Keratinocyte (primary cell): Measurements from ENCODE around the gene SMR3A. TPM values are rescaled to one million over a fixed set of nuclear protein-coding genes. Genes with fewer than 3 reads are reported as not detected.

Experiments
- DNase-seq: peaks from one replicate; pipeline ENCODE4 v3.0.0-alpha.2; 2011; ENCODE audit warnings: low read depth, missing footprints, low spot score
- FAIRE-seq: peaks from 2 replicates; lab custom pipeline; 2011; peaks lifted over from hg19 to GRCh38; lab: Jason Lieb, UNC
- H2AFZ ChIP-seq: 2 replicates; pipeline ENCODE4 v1.6.0; 2012; ENCODE audit warnings: low read length, control low read depth, inconsistent platforms; ENCODE audit not compliant: control insufficient read depth
- H3K27ac ChIP-seq: 2 replicates; pipeline ENCODE4 v1.5.1; 2011; ENCODE audit warnings: low read length; ENCODE audit not compliant: control insufficient read depth, insufficient read depth
- H3K27me3 ChIP-seq: 3 replicates; pipeline ENCODE4 v1.6.0; 2011; ENCODE audit warnings: low read length; ENCODE audit not compliant: control insufficient read depth, insufficient read depth; ENCODE audit errors: extremely low read depth
- H3K36me3 ChIP-seq, 2 experiments: 2 replicates in 1 of 2; 3 replicates in 1 of 2; pipeline ENCODE4 v1.5.1; 2011; ENCODE audit warnings: low read length in 2 of 2, mild to moderate bottlenecking in 1 of 2; ENCODE audit not compliant: control insufficient read depth in 2 of 2, insufficient read depth in 2 of 2; ENCODE audit errors: extremely low read depth in 1 of 2
- H3K4me1 ChIP-seq: 3 replicates; pipeline ENCODE4 v1.5.1; 2011; ENCODE audit warnings: low read length; ENCODE audit not compliant: control insufficient read depth, insufficient read depth; ENCODE audit errors: extremely low read depth
- H3K4me2 ChIP-seq: 3 replicates; pipeline ENCODE4 v1.6.0; 2011; ENCODE audit warnings: low read depth, low read length; ENCODE audit not compliant: control insufficient read depth, insufficient read depth; ENCODE audit errors: extremely low read depth
- H3K4me3 ChIP-seq, 3 experiments: fragments of 200-600 bp in 1 of 3; sonication (generic) in 1 of 3; 2 replicates in 2 of 3; 3 replicates in 1 of 3; pipeline ENCODE4 v1.5.1; 2011 to 2016; ENCODE audit warnings: low read length in 3 of 3, mild to moderate bottlenecking in 3 of 3, control low read depth in 2 of 3, inconsistent platforms in 1 of 3, low read depth in 1 of 3, mixed read lengths in 1 of 3, mixed run types in 1 of 3, moderate library complexity in 1 of 3; ENCODE audit not compliant: control insufficient read depth in 2 of 3, insufficient read depth in 2 of 3; ENCODE audit errors: extremely low read depth in 1 of 3
- H3K79me2 ChIP-seq: 2 replicates; pipeline ENCODE4 v1.6.0; 2012; ENCODE audit warnings: low read length; ENCODE audit not compliant: control insufficient read depth, insufficient read depth
- H3K9ac ChIP-seq: 3 replicates; pipeline ENCODE4 v1.6.0; 2011; ENCODE audit warnings: low read length; ENCODE audit not compliant: control insufficient read depth, insufficient read depth; ENCODE audit errors: extremely low read depth
- H3K9me1 ChIP-seq: 3 replicates; pipeline ENCODE4 v1.6.0; 2011; ENCODE audit warnings: low read length; ENCODE audit not compliant: control insufficient read depth, insufficient read depth; ENCODE audit errors: extremely low read depth
- H3K9me3 ChIP-seq: 2 replicates; pipeline ENCODE4 v1.5.1; 2012; ENCODE audit warnings: low read depth, low read length; ENCODE audit not compliant: control insufficient read depth
- H4K20me1 ChIP-seq: 3 replicates; pipeline ENCODE4 v1.6.0; 2011; ENCODE audit warnings: low read length; ENCODE audit not compliant: control insufficient read depth, insufficient read depth; ENCODE audit errors: extremely low read depth
- EZH2 ChIP-seq: IDR thresholded peaks from one replicate; pipeline ENCODE4 v1.6.1; 2012; ENCODE audit warnings: inconsistent platforms, mild to moderate bottlenecking, low read length, moderate library complexity
- dilution Hi-C: fragments of 300-500 bp; cut with MboI; formaldehyde crosslinking; loops from one replicate; pipeline ENCODE4 v1.7.0; 2020; ENCODE audit warnings: low sequenced_read_pairs; ENCODE audit not compliant: extremely low pct_ligation_motif_present
- polyA plus RNA-seq, 5 experiments: library from polyadenylated mRNA; depleted of rRNA in 3 of 5; stranded (reverse) in 3 of 5; stranded (forward) in 1 of 5; unstranded in 1 of 5; fragments of >200 nt; gene quantifications; 1 replicate in 1 of 5; 2 replicates in 3 of 5; 3 replicates in 1 of 5; pipeline versions ENCODE4 v1.2.1 to v1.2.3, GENCODE V29; 2011 to 2012; ENCODE audit warnings: missing spikeins in 2 of 5, low read depth in 1 of 5, low replicate concordance in 1 of 5
- TF ChIP-seq, protein P1 (sequence below), 3 experiments: IDR thresholded peaks in 1 of 3; conservative IDR thresholded peaks in 1 of 3; optimal IDR thresholded peaks in 1 of 3; 2 replicates in 2 of 3; 3 replicates in 1 of 3; pipeline versions ENCODE3 to v1.5.1; 2011; ENCODE audit warnings: low read length in 3 of 3, mild to moderate bottlenecking in 3 of 3, moderate library complexity in 2 of 3, control low read depth in 1 of 3, inconsistent platforms in 1 of 3; ENCODE audit not compliant: insufficient read depth in 2 of 3; ENCODE audit errors: extremely low read depth in 1 of 3

The SMR3A gene
- polyA plus RNA-seq, 1 donor (not counting 4 experiments of a cell fraction or from before 2014, with no cell fraction given) = not detected

DNA sequence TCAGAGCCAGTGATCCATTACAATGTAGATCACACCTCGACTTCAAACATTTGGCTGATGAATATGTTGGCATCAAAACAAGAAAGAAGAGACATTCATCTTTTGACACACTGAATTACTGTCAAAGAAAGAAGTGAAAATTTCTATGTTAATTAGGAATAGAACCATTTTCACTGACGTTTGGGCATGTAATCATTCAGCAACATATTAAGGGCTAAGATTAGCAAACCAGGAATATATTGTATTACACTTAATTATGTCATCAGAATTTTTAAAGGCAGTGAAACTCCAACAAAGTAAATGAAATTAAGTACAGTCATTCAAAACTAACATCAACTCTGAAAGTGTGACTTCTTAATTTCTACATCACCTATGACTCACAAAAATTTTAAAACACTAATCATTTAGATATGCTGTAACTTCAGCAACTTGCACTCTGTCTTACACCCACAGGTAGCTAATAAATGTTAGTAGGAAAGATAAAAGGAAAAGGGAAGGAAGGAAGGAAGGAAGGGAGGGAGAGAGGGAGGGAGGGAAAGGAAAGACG lies 1.4 kb upstream of the SMR3A start:
- dilution Hi-C loops = no loop called here
- FAIRE-seq = no peak

DNA sequence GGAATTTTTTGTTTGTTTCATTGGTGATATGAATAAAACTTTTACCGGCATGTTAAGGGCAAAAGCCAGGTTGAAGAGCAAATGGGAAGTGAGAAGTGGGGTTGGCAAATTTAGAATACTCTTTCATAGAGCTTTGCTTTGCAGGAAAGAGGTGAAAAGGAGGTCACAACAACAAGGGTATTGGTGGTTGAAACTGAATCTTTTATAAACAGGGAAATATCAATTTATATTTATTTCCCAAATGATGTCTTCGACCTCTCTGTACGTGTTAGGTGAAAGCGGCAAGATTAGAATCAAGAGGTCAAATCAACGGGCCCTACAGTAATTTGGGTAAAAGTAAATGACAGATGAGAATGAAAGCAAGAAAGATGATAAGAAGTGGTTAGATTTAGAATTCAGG lies 3.4 kb downstream of the SMR3A start:
- no peak for FAIRE-seq

More for the DNA sequence above, 1.4 kb upstream of the SMR3A start:
- Histone ChIP-seq H3K9ac (no peak overlapping the region), H3K79me2 (no peaks in the 10 kb centered on the region), H3K27me3 (no peaks in the 10 kb centered on the region), H3K9me3 (no peaks in the 10 kb centered on the region), H3K4me1 (no peaks in the 10 kb centered on the region), H3K9me1 (no peaks in the 10 kb centered on the region), H4K20me1 (no peaks in the 10 kb centered on the region), H3K36me3 (no peaks in the 10 kb centered on the region), H3K27ac (no peak overlapping the region), H2AFZ (no peak overlapping the region), H3K4me2 (no peak overlapping the region), H3K4me3 (no peak overlapping the region)
- TF ChIP-seq, protein P1, sequence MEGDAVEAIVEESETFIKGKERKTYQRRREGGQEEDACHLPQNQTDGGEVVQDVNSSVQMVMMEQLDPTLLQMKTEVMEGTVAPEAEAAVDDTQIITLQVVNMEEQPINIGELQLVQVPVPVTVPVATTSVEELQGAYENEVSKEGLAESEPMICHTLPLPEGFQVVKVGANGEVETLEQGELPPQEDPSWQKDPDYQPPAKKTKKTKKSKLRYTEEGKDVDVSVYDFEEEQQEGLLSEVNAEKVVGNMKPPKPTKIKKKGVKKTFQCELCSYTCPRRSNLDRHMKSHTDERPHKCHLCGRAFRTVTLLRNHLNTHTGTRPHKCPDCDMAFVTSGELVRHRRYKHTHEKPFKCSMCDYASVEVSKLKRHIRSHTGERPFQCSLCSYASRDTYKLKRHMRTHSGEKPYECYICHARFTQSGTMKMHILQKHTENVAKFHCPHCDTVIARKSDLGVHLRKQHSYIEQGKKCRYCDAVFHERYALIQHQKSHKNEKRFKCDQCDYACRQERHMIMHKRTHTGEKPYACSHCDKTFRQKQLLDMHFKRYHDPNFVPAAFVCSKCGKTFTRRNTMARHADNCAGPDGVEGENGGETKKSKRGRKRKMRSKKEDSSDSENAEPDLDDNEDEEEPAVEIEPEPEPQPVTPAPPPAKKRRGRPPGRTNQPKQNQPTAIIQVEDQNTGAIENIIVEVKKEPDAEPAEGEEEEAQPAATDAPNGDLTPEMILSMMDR (optimal IDR thresholded peaks at IDR 0.05 in 1 of 3, IDR thresholded peaks at IDR 0.05 in 1 of 3, conservative IDR thresholded peaks at IDR 0.05 in 1 of 3; ENCODE audit: extremely low read depth in 1 of 3, insufficient read depth in 2 of 3, low read length in 3 of 3) = no peak
- no peak for TF ChIP-seq EZH2
- no peak for DNase-seq

More for the DNA sequence above, 3.4 kb downstream of the SMR3A start:
- no peak overlapping the region for H3K4me3 ChIP-seq
- H3K79me2 ChIP-seq = no peaks in the 10 kb centered on the region
- H2AFZ ChIP-seq = no peak overlapping the region
- H3K9me3 ChIP-seq = no peaks in the 10 kb centered on the region
- H4K20me1 ChIP-seq = no peaks in the 10 kb centered on the region
- H3K36me3 ChIP-seq = no peaks in the 10 kb centered on the region
- H3K4me2 ChIP-seq = no peak overlapping the region
- dilution Hi-C loops = no loop called here
- no peak overlapping the region for H3K27ac ChIP-seq
- TF ChIP-seq EZH2 = no peak
- TF ChIP-seq, protein P1 (optimal IDR thresholded peaks at IDR 0.05 in 1 of 3, IDR thresholded peaks at IDR 0.05 in 1 of 3, conservative IDR thresholded peaks at IDR 0.05 in 1 of 3; ENCODE audit: extremely low read depth in 1 of 3, insufficient read depth in 2 of 3, low read length in 3 of 3) = no peak
- no peaks in the 10 kb centered on the region for H3K4me1 ChIP-seq
- no peaks in the 10 kb centered on the region for H3K9me1 ChIP-seq
- DNase-seq = no peak
- H3K27me3 ChIP-seq = no peaks in the 10 kb centered on the region
- no peak overlapping the region for H3K9ac ChIP-seq
